Activated CD8-positive, alpha-beta T cell treated with anti-CD3 and anti-CD28 coated beads for 36 hours (primary cell): ENCODE measurements around the gene GUSB. TPM values are rescaled to one million over a fixed set of nuclear protein-coding genes. Genes with fewer than 3 reads are reported as not detected.
"Not testable (repeated sequence)": the region's sequence is repeated elsewhere in the genome, so short reads cannot be mapped to it uniquely, and the experiment has no call there.

ENCODE experiments used
- ATAC-seq: fragments of 200-7000 bp; cut with Tn5 transposase; one replicate; pipeline ENCODE4 v1.10.0; 2021; ENCODE audit warnings: mild to moderate bottlenecking, moderate library complexity
- CTCF ChIA-PET: fragments of 350-600 bp; sonication (Branson Sonifier 250); formaldehyde crosslinking; loops from one replicate; lab custom pipeline; 2021; ENCODE audit warnings: antibody characterized with exemption; lab: Charles Lee
- POLR2A ChIA-PET: fragments of 350-600 bp; sonication (Branson Sonifier 250); formaldehyde crosslinking; loops from one replicate; lab custom pipeline; 2021; ENCODE audit warnings: antibody characterized with exemption; lab: Charles Lee
- DNase-seq: peaks from one replicate; pipeline ENCODE4 v3.0.0-alpha.2; 2020
- H3K27ac Mint-ChIP-seq: one replicate; pipeline ENCODE4 v1.8.0; 2021; ENCODE audit warnings: mild to moderate bottlenecking, mixed read lengths
- H3K27me3 Mint-ChIP-seq: one replicate; pipeline ENCODE4 v1.8.0; 2021; ENCODE audit warnings: mixed read lengths
- H3K36me3 Mint-ChIP-seq: one replicate; pipeline ENCODE4 v1.8.0; 2021; ENCODE audit warnings: low read depth, mixed read lengths
- H3K4me1 Mint-ChIP-seq: one replicate; pipeline ENCODE4 v1.8.0; 2021; ENCODE audit warnings: low read depth, mixed read lengths
- H3K4me3 Mint-ChIP-seq: one replicate; pipeline ENCODE4 v1.8.0; 2021; ENCODE audit warnings: mild to moderate bottlenecking, moderate library complexity, mixed read lengths
- H3K9me3 Mint-ChIP-seq: one replicate; pipeline ENCODE4 v1.8.0; 2021; ENCODE audit warnings: mixed read lengths
- CTCF ChIP-seq: fragments of 200-600 bp; IDR thresholded peaks from one replicate; pipeline ENCODE4 v1.8.0; 2022; ENCODE audit warnings: antibody characterized with exemption, mild to moderate bottlenecking
- intact Hi-C: fragments of 100-400 bp; cut with micrococcal nuclease; formaldehyde crosslinking; loops from one replicate; pipeline ENCODE4 v1.10.0; 2022
- total RNA-seq, 2 experiments: library from RNA; stranded (reverse); gene quantifications; one replicate each; pipeline ENCODE4 v1.2.3, GENCODE V29; 2021

The GUSB gene
- total RNA-seq, 2 experiments from 2014 or later: 42.0 to 48.6 TPM

GRCh38 chr7:65967361-65968155 is 14.5 kb downstream of the GUSB start:
- no peak overlapping the region for H3K4me3 Mint-ChIP-seq
- intact Hi-C loops: no loop called here
- no peak for DNase-seq
- ATAC-seq: no peak
- ChIA-PET CTCF (interaction anchor here (1.1 kb wide), 1 partner anchor 8 kb away, joined by 4 read pairs; no protein-coding TSS in a partner anchor), POLR2A (no interaction called here)
- H3K27ac Mint-ChIP-seq: peak overlapping the region; percentile 9
- TF ChIP-seq CTCF: no peak
- H3K4me1 Mint-ChIP-seq: no peaks in the 10 kb centered on the region
- H3K27me3 Mint-ChIP-seq: no peaks in the 10 kb centered on the region
- no peaks in the 10 kb centered on the region for H3K9me3 Mint-ChIP-seq
- H3K36me3 Mint-ChIP-seq: peaks cover 58% of the 10 kb centered on the region

- Mint-ChIP-seq H3K36me3 (peaks cover 54% of the 10 kb centered on the region), H3K27me3 (no peaks in the 10 kb centered on the region), H3K4me1 (no peaks in the 10 kb centered on the region), H3K27ac (no peak overlapping the region), H3K4me3 (no peak overlapping the region), H3K9me3 (no peaks in the 10 kb centered on the region)
- ChIA-PET POLR2A (no interaction called here), CTCF (no interaction called here)
- DNase-seq (no peak), ATAC-seq (no peak)
- intact Hi-C loops: no loop called here
- no peak for TF ChIP-seq CTCF
Observed at GRCh38 chr7:65966146-65966545, 15.9 kb downstream of the GUSB start.

GRCh38 chr7:65964671-65965070 is 17.3 kb downstream of the GUSB start:
- H3K27me3 Mint-ChIP-seq, H3K4me3 Mint-ChIP-seq, H3K27ac Mint-ChIP-seq, intact Hi-C loops, H3K9me3 Mint-ChIP-seq, DNase-seq, CTCF ChIA-PET, ATAC-seq, POLR2A ChIA-PET, H3K4me1 Mint-ChIP-seq: not testable (repeated sequence)
- peaks cover 55% of the 10 kb centered on the region for H3K36me3 Mint-ChIP-seq

GRCh38 chr7:65962033-65962432 is 20.0 kb downstream of the GUSB start:
- CTCF ChIA-PET: no interaction called here

GRCh38 chr7:65960351-65961074 is 21.5 kb downstream of the GUSB start:
- POLR2A ChIA-PET: no interaction called here
- ATAC-seq (no peak), DNase-seq (no peak)
- Mint-ChIP-seq H3K4me1 (no peaks in the 10 kb centered on the region), H3K27ac (no peak overlapping the region), H3K4me3 (no peak overlapping the region), H3K27me3 (no peaks in the 10 kb centered on the region), H3K36me3 (peaks cover 46% of the 10 kb centered on the region), H3K9me3 (no peaks in the 10 kb centered on the region)
- intact Hi-C loops: no loop called here
- TF ChIP-seq CTCF: no peak
- CTCF ChIA-PET: no interaction called here

More at GRCh38 chr7:65962033-65962432, 20.0 kb downstream of the GUSB start:
- TF ChIP-seq CTCF: no peak
- Mint-ChIP-seq H3K9me3 (no peaks in the 10 kb centered on the region), H3K27me3 (no peaks in the 10 kb centered on the region), H3K4me3 (no peak overlapping the region), H3K4me1 (no peaks in the 10 kb centered on the region), H3K36me3 (peaks cover 48% of the 10 kb centered on the region), H3K27ac (no peak overlapping the region)
- ATAC-seq (no peak), DNase-seq (no peak)
- intact Hi-C loops: no loop called here
- POLR2A ChIA-PET: interaction anchor here (1.0 kb wide), 1 partner anchor 9 kb away, joined by 5 read pairs; no protein-coding TSS in a partner anchor
